OCI-LY7 (cell line): ENCODE data around the gene TRANK1.

Experiments used
- EZH2phosphoT487 ChIP-seq: fragments of 200-600 bp; sonication (generic); IDR thresholded peaks from 2 replicates; pipeline ENCODE4 v1.6.1; 2018; ENCODE audit warnings: low read depth, borderline replicate concordance, mild to moderate bottlenecking, mixed run types, antibody characterized with exemption, low read length, moderate library complexity, mixed read lengths
- TF ChIP-seq, protein P1 (sequence below): fragments of 200-600 bp; sonication (generic); conservative IDR thresholded peaks from 2 replicates; pipeline ENCODE4 v1.5.1; 2014; ENCODE audit warnings: mild to moderate bottlenecking, antibody characterized with exemption, low read length, moderate library complexity, mixed read lengths

DNA sequence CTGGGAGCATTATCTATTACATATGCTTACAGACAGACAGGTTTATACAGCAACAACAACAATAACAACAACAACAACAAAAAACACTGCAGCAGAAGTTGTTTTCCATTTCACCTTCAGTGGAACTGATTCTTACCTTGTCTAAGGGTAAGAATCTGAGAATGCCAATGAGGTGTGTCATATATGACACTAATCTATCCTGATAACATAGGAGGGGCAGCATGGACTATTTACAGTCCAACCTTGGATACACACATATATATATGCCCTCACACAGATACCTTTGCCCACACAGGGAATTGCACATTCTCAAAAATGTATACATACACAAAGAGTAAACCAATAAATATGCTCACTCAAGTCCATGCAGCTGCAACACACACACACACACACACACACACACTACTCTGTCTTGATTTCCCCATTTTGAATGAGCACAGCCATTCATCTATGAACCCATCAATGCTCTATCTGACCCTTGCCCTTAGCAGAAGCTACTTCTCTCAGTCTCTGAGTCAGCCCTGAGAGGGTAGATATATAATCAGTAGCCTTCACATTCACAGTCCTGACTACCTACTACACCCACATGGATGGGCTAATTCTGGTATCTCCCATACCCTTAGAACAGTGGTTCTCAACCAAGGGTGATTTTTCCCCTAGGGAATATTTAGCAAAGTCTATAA, 9.7 kb upstream of the TRANK1 start:
- TF ChIP-seq, protein P1, sequence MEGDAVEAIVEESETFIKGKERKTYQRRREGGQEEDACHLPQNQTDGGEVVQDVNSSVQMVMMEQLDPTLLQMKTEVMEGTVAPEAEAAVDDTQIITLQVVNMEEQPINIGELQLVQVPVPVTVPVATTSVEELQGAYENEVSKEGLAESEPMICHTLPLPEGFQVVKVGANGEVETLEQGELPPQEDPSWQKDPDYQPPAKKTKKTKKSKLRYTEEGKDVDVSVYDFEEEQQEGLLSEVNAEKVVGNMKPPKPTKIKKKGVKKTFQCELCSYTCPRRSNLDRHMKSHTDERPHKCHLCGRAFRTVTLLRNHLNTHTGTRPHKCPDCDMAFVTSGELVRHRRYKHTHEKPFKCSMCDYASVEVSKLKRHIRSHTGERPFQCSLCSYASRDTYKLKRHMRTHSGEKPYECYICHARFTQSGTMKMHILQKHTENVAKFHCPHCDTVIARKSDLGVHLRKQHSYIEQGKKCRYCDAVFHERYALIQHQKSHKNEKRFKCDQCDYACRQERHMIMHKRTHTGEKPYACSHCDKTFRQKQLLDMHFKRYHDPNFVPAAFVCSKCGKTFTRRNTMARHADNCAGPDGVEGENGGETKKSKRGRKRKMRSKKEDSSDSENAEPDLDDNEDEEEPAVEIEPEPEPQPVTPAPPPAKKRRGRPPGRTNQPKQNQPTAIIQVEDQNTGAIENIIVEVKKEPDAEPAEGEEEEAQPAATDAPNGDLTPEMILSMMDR: no peak
- no peak for TF ChIP-seq EZH2phosphoT487
